ENCODE measurements around the gene AJUBA. TPM values are rescaled to one million over a fixed set of nuclear protein-coding genes. Genes with fewer than 3 reads are reported as not detected.

The AJUBA gene
- total and polyA plus RNA-seq, 8 donors: 37.9 to 51.9 (median 40.0) TPM

- Histone ChIP-seq H3K4me3 (no peak overlapping the region), H3K36me3 (no peaks in the 10 kb centered on the region), H3K27ac (peak overlapping the region; percentile 67 to 70), H3K9me3 (no peaks in the 10 kb centered on the region), H3K27me3 (peaks cover 7 to 43% of the 10 kb centered on the region in 2 donors), H3K4me1 (peaks cover 32 to 64% of the 10 kb centered on the region in 2 donors)
- DNase-seq (no peak), ATAC-seq (no peak)
- intact Hi-C loops (cut with DNase I): no loop called here
- TF ChIP-seq CTCF (IDR thresholded peaks at IDR 0.05): no peak
Observed at GRCh38 chr14:22978487-22978837, 3.9 kb downstream of the AJUBA start.

- peak; percentile 53 for ATAC-seq
- DNase-seq: peak; percentile 27 to 85 (median 72)
- Histone ChIP-seq H3K4me1 (peaks cover 29 to 58% of the 10 kb centered on the region in 2 donors), H3K27me3 (peaks cover 7 to 41% of the 10 kb centered on the region in 2 donors), H3K36me3 (peaks cover 0 to 4% of the 10 kb centered on the region in 2 donors), H3K9me3 (no peaks in the 10 kb centered on the region), H3K4me3 (no peak overlapping the region), H3K27ac (peak overlapping the region; percentile 70 to 72)
- intact Hi-C loops (cut with DNase I): no loop called here
- no peak for TF ChIP-seq CTCF (IDR thresholded peaks at IDR 0.05)
Observed at GRCh38 chr14:22977684-22978486, 4.5 kb downstream of the AJUBA start.

- DNase-seq: no peak
- TF ChIP-seq CTCF (IDR thresholded peaks at IDR 0.05): no peak
- H3K27ac ChIP-seq: peak overlapping the region; percentile 70 to 72
- H3K4me1 ChIP-seq: peaks cover 27 to 54% of the 10 kb centered on the region in 2 donors
- ATAC-seq: no peak
- peaks cover 7 to 35% of the 10 kb centered on the region in 2 donors for H3K27me3 ChIP-seq
- H3K9me3 ChIP-seq: no peaks in the 10 kb centered on the region
- H3K36me3 ChIP-seq: peaks cover 0 to 7% of the 10 kb centered on the region in 2 donors
- intact Hi-C loops (cut with DNase I): no loop called here
- H3K4me3 ChIP-seq: no peak overlapping the region
Observed at GRCh38 chr14:22977434-22977683, 5.0 kb downstream of the AJUBA start.

- Histone ChIP-seq H3K4me3 (no peak overlapping the region), H3K27ac (peak overlapping the region; percentile 70 to 72), H3K36me3 (peaks cover 0 to 11% of the 10 kb centered on the region in 2 donors), H3K4me1 (peaks cover 27 to 49% of the 10 kb centered on the region in 2 donors), H3K9me3 (no peaks in the 10 kb centered on the region), H3K27me3 (peaks cover 6 to 30% of the 10 kb centered on the region in 2 donors)
- DNase-seq (peak in 2 of 4 donors; percentile 29 to 63), ATAC-seq (peak; percentile 23)
- intact Hi-C loops (cut with DNase I): no loop called here
- no peak for TF ChIP-seq CTCF (IDR thresholded peaks at IDR 0.05)
Observed at GRCh38 chr14:22976620-22977433, 5.5 kb downstream of the AJUBA start.
